ENCODE measurements around the gene ZNF407. TPM values are rescaled to one million over a fixed set of nuclear protein-coding genes. Genes with fewer than 3 reads are reported as not detected.
A peak's percentile ranks its signal among the peaks of the same experiment; 100 is the strongest.

The ZNF407 gene
- total RNA-seq, 1 donor from 2014 or later, result 13.2 TPM

DNA sequence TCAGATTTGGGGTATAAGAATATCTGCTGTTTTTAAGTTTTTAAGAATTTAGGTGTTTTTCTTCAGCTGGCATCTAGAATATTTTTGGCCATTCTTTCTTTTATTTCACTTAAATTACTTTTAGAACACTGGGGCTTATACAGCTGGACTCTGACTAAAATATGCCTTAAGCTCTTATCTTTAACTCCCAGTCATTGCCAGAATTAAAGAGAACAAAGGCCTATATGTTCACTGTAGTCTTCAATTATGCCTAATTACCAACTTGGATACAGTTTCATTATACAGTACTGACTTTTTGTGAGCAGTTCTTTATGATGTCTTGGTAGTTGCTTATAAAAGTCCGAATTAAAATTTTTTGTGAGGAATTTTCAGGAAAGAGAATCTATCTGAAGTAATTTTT, 192.8 kb downstream of the ZNF407 start:
- Mint-ChIP-seq H3K9me3 (no peaks in the 10 kb centered on the region), H3K27ac (ENCODE audit: unreplicated experiment) (peak overlapping the region; percentile 9), H3K4me3 (no peak overlapping the region), H3K4me1 (peaks cover 6% of the 10 kb centered on the region), H3K36me3 (ENCODE audit: low read depth) (no peaks in the 10 kb centered on the region), H3K27me3 (ENCODE audit: low read depth) (no peaks in the 10 kb centered on the region)
- no peak for DNase-seq (ENCODE audit: low read depth, low spot score)
- no peak for TF ChIP-seq CTCF (conservative IDR thresholded peaks at IDR 0.05)

GRCh38 chr18:74791501-74792194, 194.0 kb downstream of the ZNF407 start:
- no peak for TF ChIP-seq CTCF (conservative IDR thresholded peaks at IDR 0.05)
- H3K27ac Mint-ChIP-seq (ENCODE audit: unreplicated experiment), result no peak overlapping the region

DNA sequence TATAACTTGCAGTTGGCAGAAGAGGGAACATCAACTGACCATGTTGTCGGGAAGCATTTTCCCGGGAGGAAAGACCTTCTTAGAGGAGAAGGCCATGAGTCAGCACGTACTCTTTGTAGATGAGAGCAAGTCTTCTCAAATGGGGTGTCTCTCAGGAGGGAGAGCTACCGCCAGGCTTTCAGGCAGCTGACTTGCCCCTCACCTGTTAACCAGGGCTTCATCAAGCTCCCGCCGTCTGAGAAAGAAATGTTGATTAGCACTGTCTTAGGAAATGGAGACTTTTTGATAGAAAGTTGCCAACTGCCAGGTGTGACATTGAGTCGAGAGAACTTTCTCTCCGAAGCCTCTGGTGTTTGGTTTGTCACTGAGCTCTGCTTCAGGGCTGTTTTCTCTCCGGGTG, 196.1 kb downstream of the ZNF407 start:
- Mint-ChIP-seq H3K4me1 (peaks cover 10% of the 10 kb centered on the region), H3K4me3 (no peak overlapping the region)

More at GRCh38 chr18:74791501-74792194, 194.0 kb downstream of the ZNF407 start:
- Mint-ChIP-seq H3K9me3 (no peaks in the 10 kb centered on the region), H3K4me1 (peaks cover 7% of the 10 kb centered on the region), H3K4me3 (no peak overlapping the region), H3K27me3 (ENCODE audit: low read depth) (no peaks in the 10 kb centered on the region), H3K36me3 (ENCODE audit: low read depth) (no peaks in the 10 kb centered on the region)
- no peak for DNase-seq (ENCODE audit: low read depth, low spot score)

DNA sequence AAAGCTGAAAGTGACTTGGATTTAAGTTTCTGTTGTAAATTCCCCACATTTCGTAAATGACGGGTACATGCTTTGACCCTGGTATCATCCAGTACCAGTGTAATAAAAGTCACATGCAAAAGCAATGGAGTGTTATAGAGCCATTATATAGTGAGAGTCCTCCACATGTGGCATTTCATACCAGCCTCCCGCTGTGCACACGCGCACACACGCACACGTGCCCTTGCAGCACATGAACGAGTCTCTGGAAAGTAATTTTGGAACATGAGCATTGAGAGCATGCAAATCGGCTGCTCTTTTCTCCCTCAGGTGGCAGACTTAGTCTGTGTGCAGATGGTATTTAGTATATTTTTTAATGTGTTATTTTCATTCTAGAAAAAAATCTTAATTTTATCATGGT, 198.1 kb downstream of the ZNF407 start:
- H3K36me3 Mint-ChIP-seq (ENCODE audit: low read depth), result no peaks in the 10 kb centered on the region
- H3K4me1 Mint-ChIP-seq, result peaks cover 6% of the 10 kb centered on the region
- H3K27me3 Mint-ChIP-seq (ENCODE audit: low read depth), result no peaks in the 10 kb centered on the region
- H3K9me3 Mint-ChIP-seq, result no peaks in the 10 kb centered on the region
- no peak overlapping the region for H3K27ac Mint-ChIP-seq (ENCODE audit: unreplicated experiment)
- H3K4me3 Mint-ChIP-seq, result no peak overlapping the region
- no peak for TF ChIP-seq CTCF (conservative IDR thresholded peaks at IDR 0.05)
- DNase-seq (ENCODE audit: low read depth, low spot score), result no peak

More for the DNA sequence above, 196.1 kb downstream of the ZNF407 start:
- DNase-seq (ENCODE audit: low read depth, low spot score), result no peak
- TF ChIP-seq CTCF (conservative IDR thresholded peaks at IDR 0.05), result no peak
- no peak overlapping the region for H3K27ac Mint-ChIP-seq (ENCODE audit: unreplicated experiment)
- H3K9me3 Mint-ChIP-seq, result no peaks in the 10 kb centered on the region
- H3K36me3 Mint-ChIP-seq (ENCODE audit: low read depth), result no peaks in the 10 kb centered on the region
- no peaks in the 10 kb centered on the region for H3K27me3 Mint-ChIP-seq (ENCODE audit: low read depth)

DNA sequence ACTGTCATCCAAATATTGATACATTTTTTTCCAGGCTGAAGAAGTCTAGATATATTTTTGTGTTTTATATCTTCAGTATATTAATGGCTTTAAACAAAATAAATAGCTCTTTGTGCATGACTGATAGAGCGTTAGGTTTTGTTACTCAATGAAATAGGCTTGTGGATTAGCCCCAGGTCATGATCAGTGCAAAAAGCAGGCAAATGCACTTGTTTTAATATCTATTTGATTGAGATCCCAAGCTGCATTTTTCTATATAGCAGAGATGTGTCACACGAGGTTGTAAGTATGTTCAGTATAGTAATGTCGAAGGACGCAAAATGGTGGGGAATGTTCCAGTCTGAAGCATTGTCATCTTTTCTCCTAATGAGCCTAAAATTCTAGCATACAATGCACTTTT, 198.5 kb downstream of the ZNF407 start:
- no peak overlapping the region for H3K4me3 Mint-ChIP-seq
- H3K9me3 Mint-ChIP-seq, result no peaks in the 10 kb centered on the region
- peak overlapping the region; percentile 55 for H3K27ac Mint-ChIP-seq (ENCODE audit: unreplicated experiment)
- H3K27me3 Mint-ChIP-seq (ENCODE audit: low read depth), result no peaks in the 10 kb centered on the region
- no peak for DNase-seq (ENCODE audit: low read depth, low spot score)
- H3K4me1 Mint-ChIP-seq, result peaks cover 4% of the 10 kb centered on the region
- no peak for TF ChIP-seq CTCF (conservative IDR thresholded peaks at IDR 0.05)
- H3K36me3 Mint-ChIP-seq (ENCODE audit: low read depth), result no peaks in the 10 kb centered on the region

Measured in neural crest cell (in vitro differentiated cells).